GM18867 (cell line): ENCODE data around the gene ATOH8.

Experiments
- ATAC-seq: cut with Tn5 transposase; IDR thresholded peaks from one replicate; pipeline ENCODE4 v1.9.1; 2021; ENCODE audit warnings: mild to moderate bottlenecking, moderate library complexity; ENCODE audit not compliant: unreplicated experiment

ATOH8 gene

DNA sequence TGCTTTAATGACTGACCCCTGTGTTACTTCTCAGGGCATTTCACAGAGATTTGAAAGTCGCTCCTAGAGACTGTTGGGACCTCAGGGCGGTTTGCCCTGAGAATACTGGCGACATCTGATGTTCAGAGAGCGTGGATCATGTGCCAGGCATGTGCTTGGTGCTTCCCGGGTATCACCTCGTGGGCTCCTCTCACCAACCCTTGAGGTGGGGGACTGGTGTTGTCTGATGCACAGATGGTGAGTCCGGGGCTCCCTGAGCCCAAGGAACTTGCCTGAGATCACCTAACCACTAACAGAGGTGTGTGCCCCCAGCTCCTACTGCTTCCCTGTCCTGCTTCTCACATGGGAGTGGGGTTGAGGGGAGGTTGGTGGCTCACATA, 16.2 kb downstream of the ATOH8 start:
- ATAC-seq = no peak

- no peak for ATAC-seq
Observed at GRCh38 chr2:85770369-85770768, 16.6 kb downstream of the ATOH8 start.

- no peak for ATAC-seq
Observed at GRCh38 chr2:85770786-85771409, 17.1 kb downstream of the ATOH8 start.

- no peak for ATAC-seq
Observed at GRCh38 chr2:85771486-85771885, 17.7 kb downstream of the ATOH8 start.

GRCh38 chr2:85772019-85772745, 18.4 kb downstream of the ATOH8 start:
- no peak for ATAC-seq

- no peak for ATAC-seq
Observed at GRCh38 chr2:85772841-85773491, 19.2 kb downstream of the ATOH8 start.

DNA sequence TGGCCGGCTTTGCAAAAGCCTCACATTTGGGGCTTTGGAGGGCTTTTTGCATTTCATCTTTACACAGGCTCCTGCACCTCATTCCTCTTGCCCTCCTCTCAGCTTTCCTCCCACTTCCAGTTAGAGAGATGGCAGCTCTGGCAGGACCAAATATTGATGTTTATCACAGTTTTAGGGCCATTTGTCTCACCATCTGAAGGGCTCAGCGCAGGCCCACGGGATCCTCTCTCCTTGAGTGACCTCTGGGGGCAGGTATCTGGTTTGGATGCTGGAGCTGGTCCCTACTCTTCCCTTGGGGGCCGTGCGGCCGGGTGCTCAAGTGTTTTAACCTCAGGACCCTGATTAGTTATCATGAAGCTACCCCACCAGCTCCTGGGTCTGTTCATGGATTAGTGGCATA, 19.9 kb downstream of the ATOH8 start:
- no peak for ATAC-seq

DNA sequence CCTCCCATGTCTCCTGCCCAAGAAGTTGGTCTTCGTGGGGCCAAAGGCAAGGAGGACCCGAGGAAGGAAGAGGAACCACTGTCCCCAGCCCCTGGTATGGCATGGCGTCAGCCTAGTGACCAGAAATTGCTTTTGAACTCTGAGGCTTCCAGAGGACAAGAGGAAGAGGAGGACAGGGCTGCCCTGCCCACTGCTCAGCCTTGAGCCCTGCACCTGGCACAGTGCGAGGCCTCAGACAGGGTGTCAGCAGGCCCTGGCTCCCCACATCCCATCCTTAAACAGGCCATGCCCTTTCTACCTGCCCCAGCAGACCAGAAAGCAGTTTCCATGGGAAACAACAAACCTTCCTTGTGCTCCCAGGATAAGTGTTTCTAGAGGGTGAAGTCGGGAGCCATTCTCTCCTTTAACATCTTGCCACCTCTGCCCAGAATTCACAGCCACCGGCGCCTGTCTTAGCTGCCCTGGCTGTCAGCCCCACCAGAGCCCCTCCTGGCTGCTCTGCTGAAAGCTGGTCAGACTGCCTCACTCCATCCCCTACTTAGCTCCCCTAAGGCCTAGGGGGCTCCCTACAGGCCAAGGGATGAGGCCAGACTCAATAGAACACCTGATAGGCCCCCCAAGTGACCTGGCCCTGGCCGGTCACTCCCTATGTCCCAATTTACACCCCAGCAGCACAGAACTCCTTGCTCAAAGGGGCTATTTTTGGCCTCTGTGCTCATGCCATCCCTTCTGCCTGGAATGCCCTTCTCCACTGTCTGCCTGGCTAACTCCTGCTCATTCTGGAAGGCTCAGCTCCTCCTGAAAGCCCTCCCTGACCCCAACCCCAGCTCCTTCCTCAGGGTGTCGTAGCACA, 20.6 kb downstream of the ATOH8 start:
- ATAC-seq = no peak

GRCh38 chr2:85775406-85776381, 21.9 kb downstream of the ATOH8 start:
- ATAC-seq = no peak

- no peak for ATAC-seq
Observed at GRCh38 chr2:85776672-85777071, 22.9 kb downstream of the ATOH8 start.

- no peak for ATAC-seq
Observed at GRCh38 chr2:85777441-85777861, 23.7 kb downstream of the ATOH8 start.

DNA sequence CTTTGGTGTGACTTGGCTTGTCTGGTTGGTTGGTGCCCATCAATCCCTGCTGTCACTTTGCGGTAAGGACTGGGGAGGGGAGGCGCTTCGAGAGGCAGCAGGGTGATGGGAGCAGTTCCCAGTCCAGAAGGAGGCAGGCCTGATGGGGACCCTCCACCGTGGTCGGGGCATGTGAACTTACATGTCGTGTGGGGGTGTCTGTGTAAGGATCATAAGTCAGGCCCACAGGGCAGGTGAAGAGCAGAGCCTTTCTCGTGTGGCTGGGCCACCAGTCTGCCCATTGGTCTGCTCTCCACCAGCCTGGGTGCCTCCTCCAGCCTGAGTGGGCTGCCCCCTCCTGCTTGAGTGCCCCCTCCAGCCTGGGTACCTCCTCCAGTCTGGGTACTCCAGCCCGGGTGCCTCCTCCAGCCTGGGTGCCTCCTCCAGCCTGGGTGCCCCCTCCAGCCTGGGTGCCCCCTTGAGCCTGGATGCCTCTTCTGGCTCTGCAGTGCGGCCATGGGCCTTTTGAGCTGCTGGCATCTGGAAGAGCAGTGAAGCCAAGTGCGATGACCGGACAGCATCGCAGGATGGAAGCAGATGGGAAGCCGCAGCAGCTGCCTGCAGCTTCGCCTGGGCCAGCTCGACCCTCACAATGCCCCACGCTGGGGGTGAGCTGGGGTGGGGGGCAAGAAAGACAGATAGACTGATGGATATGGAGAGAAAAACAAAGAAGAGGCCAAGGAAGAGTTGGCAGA, 25.0 kb downstream of the ATOH8 start:
- no peak for ATAC-seq

- ATAC-seq = no peak
Observed at GRCh38 chr2:85779641-85780315, 26.0 kb downstream of the ATOH8 start.

DNA sequence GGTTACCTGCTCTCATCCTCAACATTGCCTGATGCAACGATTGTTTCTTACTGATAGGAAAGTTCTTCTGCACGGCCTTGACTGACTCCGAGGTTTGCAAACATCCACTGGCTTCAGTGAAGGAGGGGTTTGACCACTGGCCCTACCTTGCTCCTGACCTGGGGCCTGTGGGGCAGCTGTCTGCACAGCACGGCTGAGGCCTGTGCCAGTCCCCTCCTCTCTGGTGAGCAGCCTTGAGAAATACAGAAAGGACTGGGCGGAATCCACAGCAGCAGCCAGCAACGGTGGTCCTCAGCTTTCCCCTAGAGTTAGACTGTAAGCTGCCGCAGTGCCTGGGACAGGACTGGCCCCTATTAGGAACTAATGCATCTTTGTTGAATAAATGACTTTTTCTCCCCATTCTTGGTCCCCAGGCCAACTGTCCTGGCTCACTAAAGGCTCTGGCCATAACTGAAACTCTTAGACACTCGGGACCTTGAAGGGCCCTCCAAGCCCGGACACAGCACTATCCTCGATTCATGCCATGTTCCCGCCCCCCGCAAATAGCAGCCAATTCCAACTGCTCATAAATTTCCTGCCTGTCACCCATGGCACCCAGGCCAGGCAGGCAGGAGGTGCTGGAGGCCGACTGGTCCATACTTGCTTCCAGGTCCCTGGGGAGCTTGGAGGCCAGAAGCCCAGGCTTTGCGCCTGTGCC, 26.7 kb downstream of the ATOH8 start:
- ATAC-seq = no peak

DNA sequence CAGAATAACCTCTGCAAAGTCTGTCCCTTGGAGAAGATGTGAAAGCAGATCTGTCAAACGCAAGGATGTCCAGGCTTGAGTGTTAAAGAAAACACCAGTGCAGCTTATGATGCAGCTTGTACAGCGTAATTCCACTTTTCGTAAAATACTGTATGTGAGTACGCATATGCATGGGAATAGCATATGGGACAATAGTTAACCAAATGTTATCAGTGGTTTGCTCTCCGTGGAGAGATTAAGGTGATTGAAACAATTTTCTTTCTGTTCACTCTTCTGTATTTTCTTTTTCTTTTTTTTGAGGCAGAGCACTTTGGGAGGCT, 27.2 kb downstream of the ATOH8 start:
- no peak for ATAC-seq

DNA sequence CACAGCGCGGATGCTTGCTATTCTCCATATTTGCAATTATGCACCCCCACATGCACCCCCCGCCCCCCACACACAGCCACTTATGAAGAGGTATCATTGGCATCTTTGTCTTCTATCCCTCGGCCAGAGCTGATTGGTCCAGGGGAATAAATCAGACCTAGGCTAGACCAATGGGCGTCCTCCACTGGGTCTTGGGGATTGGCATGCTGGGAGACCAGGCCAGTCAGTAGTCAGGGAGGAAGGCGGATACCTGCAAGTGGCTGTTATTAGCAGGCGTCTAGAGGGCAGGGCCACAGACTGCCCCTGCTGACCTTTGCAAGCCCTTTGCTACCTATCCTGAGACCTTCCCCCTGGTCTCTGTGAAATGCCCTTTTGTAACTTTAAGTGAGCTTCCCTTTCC, 30.0 kb downstream of the ATOH8 start:
- no peak for ATAC-seq

GRCh38 chr2:85784474-85784986, 30.7 kb downstream of the ATOH8 start:
- no peak for ATAC-seq
